CD4-positive, alpha-beta T cell treated with Interleukin-17A for 1 hour (primary cell): ENCODE data around the gene PPP1R8.
"Not testable (repeated sequence)": the region's sequence is repeated elsewhere in the genome, so short reads cannot be mapped to it uniquely, and the experiment has no call there.

ENCODE experiments used
- DNase-seq: peaks from one replicate; pipeline ENCODE4 v3.0.0-alpha.2; 2020

The PPP1R8 gene

GRCh38 chr1:27830621-27831440 lies at the start of gene PPP1R8:
Gene PPP1R8, plus strand, starts transcription at chr1:27830782. Its CDS starts 54 bp downstream, at chr1:27830836.
- peak; percentile 89 for DNase-seq

GRCh38 chr1:27782950-27783349 lies 47.6 kb upstream of the PPP1R8 start:
- DNase-seq = no peak

DNA sequence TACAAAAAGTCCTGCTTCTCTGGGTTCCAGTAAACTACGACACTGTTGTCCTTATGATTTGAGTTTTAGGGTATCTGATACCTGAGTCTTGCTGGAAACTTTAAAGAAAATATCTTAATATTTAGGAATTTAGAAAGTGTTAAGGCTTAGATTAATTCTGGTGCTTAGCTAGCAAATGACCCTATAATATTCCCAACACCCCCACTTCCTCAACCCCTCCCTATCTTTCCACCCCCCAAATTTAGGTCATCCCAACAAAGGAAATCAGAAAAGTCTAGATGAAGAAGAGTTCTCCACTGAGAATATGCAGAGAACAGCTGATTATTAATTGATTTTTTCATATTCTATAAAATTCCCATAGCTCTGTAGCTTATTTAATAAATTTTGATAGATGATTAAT lies 45.9 kb upstream of the PPP1R8 start:
- no peak for DNase-seq

DNA sequence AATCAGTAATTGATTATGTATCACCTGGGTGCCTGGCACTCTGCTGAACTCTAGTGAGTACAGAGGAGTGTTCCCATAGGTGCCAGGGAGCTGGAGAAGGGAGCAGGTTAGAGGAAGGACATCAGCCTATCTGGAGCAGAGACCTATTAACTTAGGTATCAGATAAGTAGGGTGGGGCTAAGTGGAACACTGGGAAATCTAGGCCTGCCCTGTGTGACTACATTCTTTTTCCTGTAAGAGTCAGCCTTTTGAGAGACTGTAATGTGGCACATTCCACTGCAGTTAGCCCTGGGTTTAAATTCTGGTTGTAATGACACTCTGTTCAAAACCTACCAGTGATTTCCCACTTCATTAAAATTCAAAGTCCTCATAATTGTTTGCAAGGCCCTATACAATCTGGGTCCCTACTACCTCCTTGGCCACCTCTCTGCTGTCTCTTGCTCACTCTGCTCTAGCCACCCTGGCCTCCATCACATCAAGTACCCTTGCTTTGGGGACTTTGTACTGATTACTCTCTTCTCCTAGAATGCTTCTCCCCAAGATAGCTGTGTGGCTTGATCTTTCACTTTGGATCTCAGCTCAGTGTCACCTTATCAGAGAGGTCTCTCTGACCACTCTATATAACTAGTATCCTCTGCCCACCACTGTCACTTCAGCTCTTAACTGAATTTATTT lies 44.7 kb upstream of the PPP1R8 start:
- no peak for DNase-seq

GRCh38 chr1:27787895-27788294 lies 42.7 kb upstream of the PPP1R8 start:
- no peak for DNase-seq

- DNase-seq = no peak
Measured at GRCh38 chr1:27789540-27790041, 41.0 kb upstream of the PPP1R8 start.

- DNase-seq = not testable (repeated sequence)
Measured at GRCh38 chr1:27790270-27790669, 40.3 kb upstream of the PPP1R8 start.

DNA sequence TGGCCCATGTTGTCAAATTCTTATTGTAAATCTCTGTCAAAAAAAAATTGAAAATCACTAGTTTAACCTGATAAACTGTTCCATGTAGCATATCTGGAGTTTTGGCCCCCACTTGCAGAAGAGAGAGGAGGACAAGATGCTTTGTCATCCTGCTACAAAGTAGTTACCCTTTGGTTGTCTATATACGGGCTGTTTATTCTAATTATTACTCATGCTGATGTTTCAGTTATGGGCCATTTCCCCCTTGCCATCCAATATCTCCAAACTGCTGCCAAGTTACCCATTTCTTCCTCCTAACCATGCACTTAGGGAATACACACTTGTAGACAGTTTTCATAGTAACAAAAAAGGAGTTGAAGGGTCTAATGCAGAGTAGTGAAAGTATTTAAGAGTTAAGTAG lies 35.0 kb upstream of the PPP1R8 start:
- no peak for DNase-seq

DNA sequence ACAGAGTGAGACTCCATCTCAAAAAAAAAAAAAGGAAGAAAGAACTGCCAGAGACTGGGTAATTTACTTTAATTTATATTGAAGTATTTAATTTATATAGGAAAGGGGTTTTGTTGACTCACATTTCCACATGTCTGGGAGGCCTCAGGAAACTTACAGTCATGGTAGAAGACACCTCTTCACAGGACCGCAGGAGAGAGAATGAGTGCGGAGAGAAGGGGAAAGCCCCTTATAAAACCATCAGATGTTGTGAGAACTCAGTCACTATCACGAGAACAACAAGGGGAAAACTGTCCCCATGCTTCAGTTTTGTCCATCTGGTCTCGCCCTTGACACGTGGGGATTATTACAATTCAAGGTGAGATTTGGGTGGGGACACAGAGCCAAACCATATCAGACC lies 25.8 kb upstream of the PPP1R8 start:
- DNase-seq = no peak

- no peak for DNase-seq
Measured at GRCh38 chr1:27806758-27807157, 23.8 kb upstream of the PPP1R8 start.

GRCh38 chr1:27807385-27807784 lies 23.2 kb upstream of the PPP1R8 start:
- DNase-seq = no peak

DNA sequence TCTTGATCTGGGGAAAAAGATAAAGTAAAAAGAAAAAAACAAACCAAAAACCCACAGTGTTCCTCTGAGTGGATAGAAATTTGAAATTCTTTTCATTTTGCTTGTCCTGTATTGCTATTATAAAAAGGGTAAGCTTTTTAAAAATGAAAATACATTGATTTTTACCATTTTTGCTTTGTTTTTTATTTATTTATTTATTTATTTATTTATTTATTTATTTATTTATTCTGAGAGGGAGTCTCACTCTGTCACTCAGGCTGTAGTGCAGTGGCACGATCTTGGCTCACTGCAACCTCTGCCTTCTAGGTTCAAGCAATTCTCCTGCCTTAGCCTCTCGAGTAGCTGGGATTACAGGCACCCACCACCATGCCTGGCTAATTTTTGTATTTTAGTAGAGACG lies 22.5 kb upstream of the PPP1R8 start:
- not testable (repeated sequence) for DNase-seq

GRCh38 chr1:27809883-27810282 lies 20.7 kb upstream of the PPP1R8 start:
- DNase-seq = no peak

GRCh38 chr1:27811741-27812500 lies 18.7 kb upstream of the PPP1R8 start:
- DNase-seq = no peak

DNA sequence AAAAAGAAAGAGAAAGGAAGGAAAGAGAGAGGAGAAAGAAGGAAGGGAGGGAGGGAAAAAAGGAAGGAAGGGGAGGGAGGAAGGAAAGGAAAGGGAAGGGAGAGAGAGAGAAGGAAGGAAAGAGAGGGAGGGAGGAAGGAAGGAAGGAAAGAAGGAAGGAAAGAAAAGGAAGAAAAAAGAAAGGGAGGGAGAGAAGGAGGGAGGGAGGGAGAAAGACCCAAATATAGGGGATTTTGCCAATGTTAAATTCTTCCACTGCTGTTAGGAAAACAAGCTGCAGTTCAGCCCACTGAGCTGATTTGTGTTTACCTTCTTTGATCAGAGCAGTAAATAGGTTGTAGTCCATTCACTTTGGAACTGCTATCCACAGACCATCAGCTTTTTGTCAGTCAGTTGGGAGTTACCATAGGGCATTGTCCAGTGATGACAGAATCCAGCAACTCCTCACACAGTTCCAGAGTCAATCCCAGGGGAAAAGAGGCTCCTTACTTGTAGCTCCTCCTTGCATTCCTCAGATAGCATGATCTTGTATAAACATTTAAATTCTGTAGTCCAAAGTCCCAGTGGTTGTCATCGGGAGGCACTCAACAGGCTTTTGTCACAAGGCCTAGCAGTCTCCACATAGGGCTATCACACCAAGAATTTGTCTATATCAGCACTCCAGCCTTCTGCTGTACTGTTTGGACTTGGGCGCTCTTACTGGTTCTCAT lies 13.5 kb upstream of the PPP1R8 start:
- DNase-seq = no peak

- no peak for DNase-seq
Measured at GRCh38 chr1:27821761-27822315, 8.7 kb upstream of the PPP1R8 start.

GRCh38 chr1:27823784-27824183 lies 6.8 kb upstream of the PPP1R8 start:
- DNase-seq = no peak

- DNase-seq = no peak
Measured at GRCh38 chr1:27824411-27824810, 6.2 kb upstream of the PPP1R8 start.

GRCh38 chr1:27829339-27829960 lies 1.1 kb upstream of the PPP1R8 start:
- DNase-seq = not testable (repeated sequence)

GRCh38 chr1:27831568-27832410 lies 1.2 kb downstream of the PPP1R8 start:
- DNase-seq = no peak

DNA sequence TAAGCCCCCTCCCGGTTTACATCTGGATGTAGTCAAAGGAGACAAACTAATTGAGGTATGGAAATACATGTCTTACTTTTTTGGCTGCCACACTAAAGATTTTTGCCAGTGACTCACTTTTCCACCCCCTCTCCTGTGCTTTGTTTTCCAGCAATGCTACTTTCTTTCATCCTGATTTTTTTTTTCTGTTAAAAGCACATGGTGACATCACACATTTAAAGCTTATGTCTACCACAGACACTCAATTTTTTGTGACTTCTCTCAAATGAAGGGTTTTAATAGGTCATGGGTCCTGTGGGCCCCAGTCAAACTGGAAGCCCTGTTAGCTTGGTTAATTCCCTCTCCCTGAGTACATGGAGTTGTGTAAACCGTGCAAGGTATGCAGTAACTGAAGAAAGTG lies 2.2 kb downstream of the PPP1R8 start:
- no peak for DNase-seq
